MM.1S (cell line): Measurements from ENCODE around the gene METTL9.

Experiments used
- CTCF ChIP-seq: fragments of 300-600 bp; sonication (generic); IDR thresholded peaks from 2 replicates; pipeline ENCODE4 v1.5.1; 2016; ENCODE audit warnings: antibody characterized with exemption, low read length, mixed read lengths
- EZH2 ChIP-seq: fragments of 300-600 bp; sonication (generic); optimal IDR thresholded peaks from 2 replicates; pipeline ENCODE3; 2017; ENCODE audit warnings: low read depth, mild to moderate bottlenecking, antibody characterized with exemption, low read length, mixed read lengths
- EZH2phosphoT487 ChIP-seq: fragments of 300-600 bp; sonication (generic); IDR thresholded peaks from 2 replicates; pipeline ENCODE4 v1.6.1; 2018; ENCODE audit warnings: antibody characterized with exemption, low read length

DNA sequence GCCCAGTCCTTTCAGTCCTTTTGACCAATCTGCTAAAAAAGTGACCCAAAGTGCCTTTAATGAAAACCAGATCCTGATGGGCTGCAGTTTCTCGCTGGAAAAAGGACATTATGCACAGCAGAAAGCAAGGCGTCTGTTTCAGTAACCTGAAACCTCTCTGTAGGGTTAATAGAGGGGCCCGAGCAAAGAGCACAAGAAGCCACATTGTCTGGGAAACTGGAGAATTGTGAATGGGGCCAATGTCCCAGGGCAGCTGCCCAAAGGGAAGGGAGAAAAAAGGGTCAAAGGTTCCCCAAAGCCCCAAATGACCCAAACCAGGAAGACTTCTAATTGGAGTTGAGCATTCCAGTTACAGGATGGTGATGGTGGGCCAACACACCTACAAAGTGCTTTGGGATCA, 67.4 kb downstream of the METTL9 start:
- no peak for TF ChIP-seq CTCF
- no peak for TF ChIP-seq EZH2
- TF ChIP-seq EZH2phosphoT487 = no peak
